ENCODE data around the gene RBMS1.

DNA sequence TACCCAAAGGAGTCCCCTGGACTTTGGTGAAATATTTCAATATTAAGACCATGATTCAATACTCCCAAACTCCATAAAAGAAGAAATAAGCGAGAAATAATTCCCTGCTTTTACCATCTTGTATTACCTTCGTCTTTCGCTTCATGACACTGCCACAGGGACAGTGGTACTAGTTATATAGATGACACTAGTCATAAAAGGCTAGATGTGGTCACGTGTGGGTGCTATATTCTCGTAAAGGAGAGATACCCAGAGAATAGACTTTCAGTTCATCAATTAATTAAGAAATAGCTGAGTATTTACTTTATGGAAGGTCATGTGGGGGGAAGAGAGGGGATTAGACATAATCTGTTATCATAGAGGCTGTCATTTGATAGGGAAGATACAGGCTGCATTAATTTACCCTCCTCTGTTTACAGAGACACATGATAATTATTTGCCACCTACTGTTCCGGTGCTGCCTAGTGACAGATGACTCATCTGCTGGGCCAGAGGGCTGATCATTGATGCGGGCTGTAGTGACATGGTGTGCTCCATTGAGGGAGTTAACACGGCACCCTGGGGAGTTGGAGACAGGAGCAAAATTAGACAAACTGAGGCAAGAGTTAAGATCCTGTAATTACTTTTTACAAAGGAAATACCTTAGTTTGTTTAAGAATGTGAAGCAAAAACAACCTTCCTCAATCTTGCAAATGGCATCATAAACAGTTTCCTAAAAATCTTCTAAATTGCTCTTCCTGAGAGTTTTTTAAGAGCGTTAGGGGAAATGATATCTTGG lies 215.3 kb downstream of the RBMS1 start:
- TF ChIP-seq, protein P1, sequence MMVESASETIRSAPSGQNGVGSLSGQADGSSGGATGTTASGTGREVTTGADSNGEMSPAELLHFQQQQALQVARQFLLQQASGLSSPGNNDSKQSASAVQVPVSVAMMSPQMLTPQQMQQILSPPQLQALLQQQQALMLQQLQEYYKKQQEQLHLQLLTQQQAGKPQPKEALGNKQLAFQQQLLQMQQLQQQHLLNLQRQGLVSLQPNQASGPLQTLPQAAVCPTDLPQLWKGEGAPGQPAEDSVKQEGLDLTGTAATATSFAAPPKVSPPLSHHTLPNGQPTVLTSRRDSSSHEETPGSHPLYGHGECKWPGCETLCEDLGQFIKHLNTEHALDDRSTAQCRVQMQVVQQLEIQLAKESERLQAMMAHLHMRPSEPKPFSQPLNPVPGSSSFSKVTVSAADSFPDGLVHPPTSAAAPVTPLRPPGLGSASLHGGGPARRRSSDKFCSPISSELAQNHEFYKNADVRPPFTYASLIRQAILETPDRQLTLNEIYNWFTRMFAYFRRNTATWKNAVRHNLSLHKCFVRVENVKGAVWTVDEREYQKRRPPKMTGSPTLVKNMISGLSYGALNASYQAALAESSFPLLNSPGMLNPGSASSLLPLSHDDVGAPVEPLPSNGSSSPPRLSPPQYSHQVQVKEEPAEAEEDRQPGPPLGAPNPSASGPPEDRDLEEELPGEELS (CRISPR knock-in tag; IDR thresholded peaks at IDR 0.05): no peak
- no peak for TF ChIP-seq HNRNPK (IDR thresholded peaks at IDR 0.05; ENCODE audit: low read depth, low read length, poor library complexity, severe bottlenecking)

All from HepG2 (cell line).